HG02885 (cell line): Measurements from ENCODE around the gene HCFC1.

Experiments used
- ATAC-seq: cut with Tn5 transposase; IDR thresholded peaks from one replicate; pipeline ENCODE4 v1.9.1; 2021; ENCODE audit warnings: mild to moderate bottlenecking; ENCODE audit not compliant: unreplicated experiment, poor library complexity

Gene HCFC1

GRCh38 chrX:153960786-153961185, 10.8 kb downstream of the HCFC1 start:
- no peak for ATAC-seq

DNA sequence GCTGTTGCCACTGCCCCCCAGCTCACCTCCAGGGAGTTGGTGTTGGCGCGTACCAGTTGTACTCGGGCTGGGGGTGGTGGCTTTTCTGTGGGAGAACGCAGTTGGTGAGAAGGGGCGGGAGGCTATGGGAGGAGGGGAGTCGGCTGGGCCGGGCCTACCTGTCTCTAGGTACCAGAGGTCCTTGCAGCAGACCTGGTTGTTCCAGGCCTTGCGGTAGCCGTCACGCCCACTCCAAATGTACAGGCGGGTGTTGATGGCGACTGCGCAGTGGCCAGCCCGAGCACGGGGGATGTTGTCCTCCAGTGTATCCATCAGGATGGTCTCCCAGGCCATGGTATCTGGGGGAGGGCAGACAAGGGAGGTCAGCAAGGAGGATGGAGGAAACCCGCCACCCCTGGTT, 11.5 kb downstream of the HCFC1 start:
- ATAC-seq: no peak

DNA sequence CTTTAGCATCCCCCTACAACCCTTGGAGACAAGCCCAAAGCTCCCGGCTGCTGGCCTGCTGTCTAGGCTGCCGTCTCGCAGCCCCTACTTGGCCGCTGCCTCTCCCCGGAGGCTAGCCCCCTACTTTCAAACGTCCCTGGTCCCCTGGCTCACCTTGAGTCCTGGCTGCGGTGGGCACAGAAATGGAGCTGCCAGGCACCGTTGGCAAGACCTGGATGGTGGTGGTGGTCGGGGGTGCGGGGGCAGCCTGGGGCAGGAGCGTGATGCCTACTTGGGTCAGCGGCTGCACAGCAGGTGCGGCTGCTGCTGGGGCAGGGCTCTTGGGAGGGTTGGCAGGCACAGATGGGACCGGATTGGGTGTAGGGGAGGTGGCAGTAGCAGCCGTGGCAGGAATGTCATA, 12.0 kb downstream of the HCFC1 start:
- ATAC-seq: no peak

- no peak for ATAC-seq
Observed at GRCh38 chrX:153958605-153959004, 13.0 kb downstream of the HCFC1 start.

- no peak for ATAC-seq
Observed at GRCh38 chrX:153957224-153957623, 14.4 kb downstream of the HCFC1 start.

DNA sequence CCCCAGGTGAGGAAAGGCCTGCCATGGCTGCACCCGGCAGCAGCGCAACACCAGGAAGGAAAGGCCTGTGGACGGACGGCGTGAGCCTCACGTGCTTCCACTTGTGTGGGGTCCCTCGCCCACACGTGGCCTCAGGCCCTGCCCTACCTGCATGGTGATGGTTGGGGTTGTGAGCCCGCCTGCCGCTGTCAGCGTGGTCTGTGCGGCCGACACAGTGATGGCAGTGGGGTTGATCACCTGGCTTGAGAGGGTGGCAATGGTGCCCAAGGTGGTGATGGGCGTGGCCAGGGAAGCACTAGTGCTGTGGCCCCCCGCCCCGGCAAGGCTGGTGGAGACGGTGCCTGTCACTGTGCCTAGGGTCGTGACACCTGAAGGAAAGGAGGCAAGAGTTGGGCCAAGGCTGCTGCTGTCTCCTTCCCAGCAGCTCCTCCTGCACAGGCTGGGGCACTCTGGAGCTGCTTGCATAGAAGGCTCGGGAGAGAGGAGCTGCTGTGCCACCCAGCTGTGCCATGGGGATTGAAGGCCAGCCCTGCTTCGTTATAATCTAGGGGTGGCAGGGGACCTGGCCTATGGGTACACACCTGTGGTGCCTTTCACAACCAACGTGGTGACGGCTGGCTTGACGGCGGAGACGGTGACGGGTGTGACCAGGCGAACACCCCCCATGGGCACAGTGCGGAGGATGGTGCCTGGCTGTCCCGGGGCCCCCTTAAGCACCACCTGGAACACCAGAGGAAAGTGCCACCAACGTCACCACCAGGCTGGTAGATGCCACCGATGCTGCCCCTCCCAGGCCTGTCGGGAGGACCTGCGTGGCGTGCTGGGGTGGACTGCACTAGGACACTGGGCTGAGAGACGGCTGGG, 15.3 kb downstream of the HCFC1 start:
- no peak for ATAC-seq

GRCh38 chrX:153955228-153955732, 16.3 kb downstream of the HCFC1 start:
- no peak for ATAC-seq

DNA sequence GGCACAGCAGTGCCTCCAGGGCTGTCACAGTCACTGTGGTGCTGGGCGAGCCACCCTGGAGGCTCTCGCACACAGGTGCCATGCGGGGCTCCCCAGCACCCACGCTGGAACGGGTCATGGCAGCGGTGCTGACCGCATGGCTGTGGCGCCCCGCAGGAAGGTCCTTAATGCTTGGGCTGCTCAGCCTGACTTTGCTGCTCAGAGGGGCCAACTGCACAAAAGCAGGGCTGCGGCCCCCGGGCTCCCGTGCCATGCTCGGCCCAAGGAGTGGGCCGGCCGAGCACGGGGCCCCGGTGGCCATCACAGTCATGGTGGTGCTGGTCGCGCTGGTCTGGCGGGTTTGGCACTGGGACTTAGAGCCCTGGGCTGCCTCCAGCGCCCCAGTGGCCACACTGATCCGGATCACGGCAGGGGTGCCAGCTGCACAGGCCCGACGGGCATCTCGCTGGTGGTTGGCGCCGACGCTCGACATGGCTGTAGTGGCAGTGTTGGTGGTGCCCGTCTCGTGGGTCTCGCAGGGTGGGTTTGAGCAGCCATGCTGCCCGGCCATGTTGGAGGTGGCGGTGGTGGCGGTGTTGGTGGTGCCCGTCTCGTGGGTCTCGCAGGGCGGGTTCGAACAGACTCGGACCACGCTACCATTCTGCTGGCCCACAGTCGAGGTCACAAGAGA, 16.9 kb downstream of the HCFC1 start:
- ATAC-seq: no peak

GRCh38 chrX:153953892-153954557, 17.6 kb downstream of the HCFC1 start:
- no peak for ATAC-seq

DNA sequence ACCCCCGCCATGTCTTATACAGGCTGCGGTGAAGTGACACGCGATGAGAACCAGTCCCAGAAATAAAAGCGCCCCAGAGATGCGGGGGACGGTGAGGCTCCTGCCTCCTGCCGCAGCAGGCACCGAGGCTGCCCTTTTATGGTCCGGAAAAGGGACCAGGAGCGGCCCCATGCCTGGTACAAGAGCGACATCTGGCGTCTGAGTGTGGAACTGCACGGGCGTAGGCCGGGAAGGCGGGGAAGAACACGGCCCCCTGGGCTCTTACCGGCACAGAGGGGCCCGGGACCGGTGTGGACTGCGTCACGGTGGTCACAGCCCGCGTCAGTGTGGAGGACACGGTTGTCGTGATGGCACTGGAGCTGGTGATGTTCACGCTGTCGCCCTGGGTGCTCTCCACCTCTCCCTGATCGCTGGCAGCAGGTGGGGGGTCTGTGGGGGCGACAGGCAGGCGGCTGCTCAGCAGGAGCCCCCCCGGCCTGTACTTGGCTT, 18.2 kb downstream of the HCFC1 start:
- peak; percentile 72 for ATAC-seq

DNA sequence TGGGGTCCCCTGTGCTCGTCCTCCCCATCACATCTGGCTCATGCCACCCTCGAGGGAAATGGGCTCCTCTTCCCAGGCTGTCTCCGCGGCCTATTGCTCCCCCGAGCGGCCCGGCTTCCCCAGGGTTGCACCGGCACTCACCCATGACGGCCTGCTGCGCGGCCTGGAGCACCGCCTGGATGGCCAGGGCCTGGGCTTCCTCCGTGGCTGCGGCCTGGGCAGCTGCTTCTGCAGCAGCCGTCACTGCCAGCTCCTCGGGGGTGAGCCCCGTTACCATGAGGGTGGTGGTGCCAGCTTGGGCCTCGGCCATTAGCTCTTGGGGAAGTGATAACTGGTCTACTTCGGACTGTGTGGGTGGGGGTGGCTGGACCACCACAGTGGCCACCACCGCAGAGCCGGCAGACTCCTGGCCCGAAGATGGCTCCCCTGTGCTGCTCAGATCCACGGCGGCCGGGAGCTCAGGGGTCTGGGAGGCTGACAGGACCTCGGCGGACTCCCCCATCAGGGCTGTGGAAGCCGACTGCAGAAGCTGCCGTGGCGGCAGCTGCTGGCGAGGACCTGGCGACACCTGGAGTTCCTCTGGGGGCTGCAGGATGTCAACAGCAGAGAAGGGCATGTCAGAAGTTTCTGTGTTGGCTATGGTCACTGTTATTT, 19.1 kb downstream of the HCFC1 start:
- ATAC-seq: no peak

GRCh38 chrX:153951683-153952372, 19.8 kb downstream of the HCFC1 start:
- no peak for ATAC-seq

GRCh38 chrX:153950127-153950526, 21.5 kb downstream of the HCFC1 start:
- ATAC-seq: no peak

GRCh38 chrX:153948847-153949805, 22.5 kb downstream of the HCFC1 start:
- no peak for ATAC-seq

DNA sequence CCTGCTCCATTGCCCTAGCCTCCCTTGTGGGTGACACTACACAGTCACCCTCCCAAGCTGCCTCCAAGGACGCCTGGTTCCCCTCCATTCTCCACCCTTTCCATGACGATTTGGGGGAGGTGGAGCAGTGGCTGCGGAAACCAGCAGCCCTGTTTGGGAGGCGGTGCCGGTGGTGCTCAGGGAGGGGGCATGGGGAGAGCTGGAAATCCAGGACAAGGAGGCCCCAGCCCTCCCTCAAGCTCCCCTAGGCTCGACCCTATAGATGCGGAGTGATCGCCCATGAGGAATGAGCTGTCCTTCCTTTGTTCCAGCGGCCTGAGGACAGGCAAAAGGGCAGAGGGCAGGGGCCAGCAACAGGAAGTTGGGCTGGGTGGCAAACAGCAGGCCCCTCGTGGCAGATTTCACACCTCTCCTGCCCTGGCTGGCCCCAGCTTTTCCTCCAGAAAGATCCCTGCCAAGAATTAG, 23.6 kb downstream of the HCFC1 start:
- no peak for ATAC-seq

- peak; percentile 83 for ATAC-seq
Observed at GRCh38 chrX:153947009-153947769, 24.4 kb downstream of the HCFC1 start.

DNA sequence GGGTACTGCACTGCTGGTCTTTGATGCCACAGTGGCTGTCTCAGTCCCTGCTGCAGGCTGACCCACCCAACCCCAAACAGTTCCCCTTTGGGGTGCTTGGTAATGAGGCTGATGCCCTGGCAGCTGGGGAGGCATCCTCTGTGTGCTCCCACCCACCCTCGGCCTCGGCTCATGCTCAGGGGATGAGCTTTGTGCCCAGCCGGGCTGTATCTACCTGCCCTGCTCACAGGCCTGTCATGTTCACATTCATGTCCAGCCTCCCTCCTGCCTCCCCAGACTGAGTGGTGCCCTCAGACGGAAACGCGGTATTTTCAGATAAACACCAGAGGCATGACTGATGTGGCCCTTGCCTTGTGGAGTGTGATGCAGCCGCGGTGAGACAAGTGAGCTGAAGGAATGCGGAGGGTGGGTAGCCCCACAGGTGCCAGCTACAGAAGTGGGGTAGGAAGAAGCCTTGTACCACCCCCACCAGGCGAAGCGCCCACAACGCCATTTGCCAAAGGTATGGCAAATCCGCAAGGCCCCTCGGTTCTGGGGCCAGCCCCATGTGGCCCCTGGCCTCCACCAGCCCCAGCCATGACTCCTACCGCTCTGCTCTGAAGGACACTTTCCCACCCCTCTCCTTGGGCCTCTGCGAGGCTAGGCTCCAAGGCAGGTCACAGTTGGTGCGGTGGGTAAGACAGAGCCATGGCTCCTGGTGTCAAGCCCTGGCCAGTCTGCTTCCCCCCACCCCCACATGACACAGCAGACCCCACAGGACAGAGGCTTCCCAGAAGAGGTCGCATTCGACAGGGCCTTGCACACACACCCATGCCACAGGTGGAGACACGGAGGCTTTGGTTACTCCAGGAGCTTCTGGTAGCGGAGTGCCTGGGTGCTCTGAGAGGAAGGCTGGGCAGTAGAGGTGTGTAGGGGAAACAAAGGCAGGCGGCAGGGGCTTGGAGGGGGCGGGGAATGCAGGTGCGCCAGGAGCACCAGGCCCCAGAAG, 25.4 kb downstream of the HCFC1 start:
- no peak for ATAC-seq
